SK-N-MC (cell line): ENCODE results near the gene SIT1.

Source experiments
- EZH2 ChIP-seq: fragments of 200-600 bp; sonication (generic); IDR thresholded peaks from one replicate; pipeline ENCODE4 v1.6.1; 2017; ENCODE audit warnings: antibody characterized with exemption
- POLR2AphosphoS5 ChIP-seq: IDR thresholded peaks from 2 replicates; pipeline ENCODE4 v1.6.1; 2012; ENCODE audit warnings: mild to moderate bottlenecking, low read depth, low read length, borderline replicate concordance

DNA sequence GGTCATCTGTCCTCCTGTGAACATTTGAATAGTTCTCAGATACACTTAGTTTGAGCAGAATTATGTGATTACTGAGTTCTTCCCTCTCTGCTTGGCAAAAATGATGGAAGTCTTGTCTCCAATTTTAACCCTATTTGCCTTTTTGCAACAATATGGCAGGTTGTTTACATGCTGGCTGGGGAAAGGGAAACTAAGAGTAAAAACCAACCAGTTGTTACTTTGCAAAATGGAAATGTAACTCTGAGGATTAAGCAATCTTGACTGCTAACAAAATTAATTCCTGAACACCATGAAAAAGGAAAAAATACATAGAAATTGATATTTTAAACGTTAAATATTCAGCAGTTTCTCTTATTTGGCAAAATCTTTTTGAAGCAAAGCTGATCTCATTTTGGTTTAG, 11.1 kb downstream of the SIT1 start:
- TF ChIP-seq POLR2AphosphoS5: no peak
- no peak for TF ChIP-seq EZH2
